ENCODE results near the gene HAUS3. TPM values are rescaled to one million over a fixed set of nuclear protein-coding genes. Genes with fewer than 3 reads are reported as not detected.
A peak's percentile ranks its signal among the peaks of the same experiment; 100 is the strongest.

HAUS3 gene
- total RNA-seq, 1 donor from 2014 or later = 6.7 TPM

DNA sequence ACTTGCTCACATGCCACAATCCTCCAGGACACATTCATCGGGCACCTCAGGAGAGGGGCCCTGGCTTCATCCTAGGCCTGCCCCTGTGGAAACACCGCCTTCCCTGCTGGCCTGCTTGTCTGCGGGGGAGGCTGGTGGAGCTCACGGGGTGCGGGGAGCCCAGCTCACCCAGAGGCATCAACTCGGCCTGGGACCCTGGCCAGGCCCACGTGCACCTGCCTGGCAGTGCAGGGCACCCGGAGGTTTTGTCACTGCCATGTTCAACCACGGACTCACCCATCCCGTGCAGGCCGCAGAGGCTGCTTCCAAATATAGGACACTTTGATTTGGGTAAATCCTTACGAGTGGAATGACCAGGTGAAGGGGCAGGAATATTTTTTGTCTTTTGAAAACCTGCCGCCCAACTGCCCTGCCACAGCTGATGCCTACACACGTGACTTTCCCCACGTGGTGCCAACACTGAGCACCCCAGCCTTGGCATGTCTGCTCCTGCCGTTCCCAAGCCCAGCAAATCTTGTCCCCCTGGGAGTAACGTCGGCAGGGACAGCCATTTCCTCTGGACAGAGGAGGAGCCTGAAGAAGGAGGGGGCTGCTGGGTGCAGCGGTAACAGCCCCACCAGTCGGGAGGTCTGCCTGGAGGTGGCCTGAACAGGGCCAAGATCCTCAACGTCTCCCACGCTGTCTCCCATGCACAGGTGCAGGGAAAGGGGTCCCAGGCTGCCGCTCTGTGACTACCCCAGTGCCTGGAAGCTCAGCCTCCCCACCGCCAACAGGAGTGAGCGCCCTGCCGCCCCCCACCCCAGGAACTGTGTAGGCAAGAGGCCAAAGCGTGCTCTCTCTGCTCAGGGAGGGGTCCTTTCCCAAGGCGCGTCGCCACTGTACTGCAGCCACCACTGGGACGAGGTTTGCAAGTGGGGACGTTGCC is 11.5 kb upstream of the HAUS3 start:
- no peak for DNase-seq (ENCODE audit: low read depth in 2 of 2)

DNA sequence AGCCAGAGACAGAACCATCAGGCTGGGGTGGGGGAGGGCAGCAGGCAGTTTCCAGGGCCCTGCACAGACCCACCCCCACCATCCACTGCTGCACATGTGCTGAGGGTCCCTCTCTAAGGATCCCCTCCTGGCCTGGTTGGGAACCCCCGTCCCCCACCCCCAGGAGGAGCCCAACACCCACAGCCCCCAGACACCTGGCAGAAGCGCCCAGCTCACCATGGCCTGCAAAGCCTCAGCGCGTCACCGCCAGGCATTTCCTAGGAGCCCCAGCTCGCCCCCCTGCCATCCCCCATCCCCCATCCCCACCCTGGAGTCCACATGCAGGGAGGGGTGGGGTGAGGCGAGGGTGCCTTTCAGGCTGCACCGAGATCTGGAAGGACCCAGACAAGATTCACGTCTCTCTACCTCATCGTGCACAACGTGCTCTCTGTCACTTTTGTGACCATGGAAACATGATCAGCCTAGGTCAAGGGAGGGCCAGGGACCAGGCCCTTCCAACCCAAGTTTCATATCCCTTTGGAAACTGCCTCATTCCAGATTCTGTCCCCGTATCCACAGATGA is 10.7 kb upstream of the HAUS3 start:
- no peak for DNase-seq (ENCODE audit: low read depth in 2 of 2)

- DNase-seq (ENCODE audit: low read depth in 2 of 2) = no peak
These were observed 10.0 kb upstream of the HAUS3 start for GRCh38 chr4:2251795-2252529.

GRCh38 chr4:2251073-2251794 is 9.3 kb upstream of the HAUS3 start:
- no peak for DNase-seq (ENCODE audit: low read depth in 2 of 2)

- DNase-seq (ENCODE audit: low read depth in 2 of 2) = no peak
These were observed 8.6 kb upstream of the HAUS3 start for GRCh38 chr4:2250357-2251072.

DNA sequence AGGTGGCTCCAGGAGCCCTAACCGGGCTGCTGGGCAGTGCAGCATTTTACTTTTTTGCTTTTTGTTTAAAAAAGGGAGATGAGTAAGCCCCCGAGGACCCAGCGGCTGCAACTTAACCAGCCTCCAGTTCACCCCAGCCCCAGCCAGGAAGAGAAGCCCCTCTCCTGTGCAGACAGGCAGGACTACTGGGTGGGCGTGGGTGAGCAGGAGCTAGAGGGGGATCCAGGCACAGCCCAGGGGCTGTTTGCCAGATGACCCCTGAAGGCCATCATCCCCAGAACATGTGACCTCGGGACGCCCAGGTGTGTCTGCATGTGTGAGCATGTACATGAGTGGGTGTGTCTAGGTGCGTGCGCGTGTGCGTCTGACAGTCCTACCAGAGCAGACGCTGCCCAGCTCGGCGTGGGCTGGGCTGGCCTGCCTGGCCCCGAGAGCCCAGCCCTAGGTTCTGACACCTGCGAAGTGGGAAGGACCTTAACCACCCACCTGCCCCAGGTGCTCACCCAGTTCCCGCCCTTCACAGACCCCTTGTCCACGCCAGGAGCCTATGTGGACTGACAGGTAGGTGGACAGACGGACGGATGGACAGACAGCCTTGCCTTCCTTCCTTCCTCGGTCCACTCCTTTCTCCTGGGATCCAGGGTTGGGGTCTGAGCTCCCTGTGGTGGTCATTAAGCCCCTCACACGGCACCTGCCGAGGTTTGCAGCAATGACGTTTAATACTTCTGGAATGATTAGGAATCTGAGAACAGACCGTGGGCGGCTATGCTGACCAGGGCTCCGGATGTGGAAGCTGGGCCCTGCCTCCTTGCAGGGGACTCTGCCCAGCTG is 7.8 kb upstream of the HAUS3 start:
- peak in 1 of 2 donors; percentile 0 for DNase-seq (ENCODE audit: low read depth in 2 of 2)

DNA sequence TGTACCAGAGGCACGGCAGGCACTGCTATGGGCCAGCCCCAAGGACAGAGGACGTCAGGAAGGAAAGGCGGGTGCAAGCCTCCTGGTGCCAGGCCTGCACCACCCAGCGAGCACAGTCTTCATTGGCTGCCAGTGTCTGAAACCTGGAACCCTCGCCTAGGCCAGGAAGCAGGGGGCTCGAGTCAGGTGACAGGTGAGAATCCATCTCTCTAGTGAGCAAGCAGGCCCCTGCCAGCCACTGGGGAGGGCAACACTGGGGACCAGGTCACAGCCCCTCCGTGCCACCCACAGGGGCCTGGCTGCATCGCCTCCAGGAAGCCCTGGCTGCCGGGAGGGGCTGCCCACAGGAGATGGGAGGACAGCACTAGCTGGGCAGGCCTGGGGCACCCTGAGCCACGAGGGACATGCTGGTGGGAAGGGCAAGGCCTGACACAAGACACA is 6.9 kb upstream of the HAUS3 start:
- DNase-seq (ENCODE audit: low read depth in 2 of 2) = no peak

DNA sequence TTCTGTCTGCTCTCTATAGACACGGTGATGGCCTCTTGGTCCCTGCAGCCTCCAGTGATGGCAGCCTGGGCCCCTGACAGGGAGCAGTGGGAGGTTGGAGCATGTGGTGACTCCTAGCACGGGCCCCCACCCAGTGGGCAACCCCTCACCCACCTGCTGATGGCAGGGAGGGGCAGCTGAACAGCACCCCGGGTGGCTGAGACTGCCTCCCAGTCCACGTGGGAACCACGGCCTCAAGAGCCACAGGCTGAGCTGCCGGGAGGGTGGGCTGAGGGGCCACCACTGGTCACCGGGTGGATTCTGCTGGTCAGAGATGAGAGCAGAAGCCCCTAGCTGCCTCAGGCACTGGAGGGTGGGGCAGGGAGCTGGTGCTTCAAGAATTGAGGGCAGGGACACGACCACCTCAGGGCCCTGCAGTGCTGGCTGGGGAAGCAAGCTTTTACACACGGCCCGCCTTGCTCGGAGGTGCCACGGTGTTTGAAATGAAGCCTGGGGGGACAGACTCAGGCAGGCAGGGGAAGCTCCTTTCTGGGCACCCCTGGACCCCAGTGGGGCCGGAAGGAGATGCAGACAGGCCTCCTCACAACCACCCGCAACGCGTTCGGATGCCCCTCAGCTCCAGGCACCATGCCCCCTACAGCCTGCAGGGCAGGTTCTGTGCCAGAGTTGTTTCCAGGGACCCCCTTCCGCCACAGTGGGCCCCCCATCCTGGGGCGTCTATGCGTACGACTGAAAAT is 6.3 kb upstream of the HAUS3 start:
- no peak for DNase-seq (ENCODE audit: low read depth in 2 of 2)

DNA sequence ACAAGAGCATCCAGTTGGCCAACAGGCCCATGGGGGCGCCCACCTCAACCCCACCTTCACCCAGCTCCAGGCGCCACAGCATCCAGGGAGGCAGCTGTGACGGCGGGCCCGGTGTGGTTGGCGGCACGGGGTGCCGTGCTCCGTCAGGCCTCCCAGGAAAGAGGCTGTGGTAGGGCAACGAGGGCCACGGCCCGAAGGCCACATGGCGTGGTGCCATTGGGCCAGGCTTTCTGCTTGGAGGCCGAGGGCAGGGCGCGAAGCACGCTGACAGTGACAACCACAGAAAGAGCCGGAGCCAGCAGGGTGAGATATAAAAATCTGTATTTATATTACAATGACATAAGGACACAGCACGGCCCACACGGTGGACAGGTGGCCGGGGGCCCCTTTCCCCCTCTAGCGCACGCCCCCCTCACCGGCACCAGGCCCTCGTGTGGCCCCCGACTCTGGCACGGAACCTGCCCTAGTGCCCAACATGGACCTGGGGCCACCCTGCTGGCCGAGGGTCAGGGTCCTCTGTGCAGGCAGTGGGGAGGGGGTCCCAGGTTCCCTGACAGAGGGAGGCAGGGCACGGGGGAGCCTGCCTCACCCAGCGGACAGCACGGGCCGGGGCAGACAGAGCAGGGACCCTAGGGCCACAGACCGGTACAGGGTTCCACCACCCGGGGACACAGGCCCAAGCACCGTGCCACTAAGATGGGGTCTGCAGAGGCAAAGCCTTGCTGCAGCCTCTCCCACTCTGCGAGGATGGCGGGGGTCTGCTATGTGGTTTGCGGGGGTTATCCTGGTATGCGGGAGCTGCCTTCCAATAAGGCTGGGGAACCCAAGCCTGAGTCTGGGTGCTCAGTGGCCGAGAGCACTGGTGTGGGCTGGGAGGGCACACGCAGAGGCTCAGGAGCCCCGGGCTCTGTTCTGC is 5.5 kb upstream of the HAUS3 start:
- no peak for DNase-seq (ENCODE audit: low read depth in 2 of 2)

DNA sequence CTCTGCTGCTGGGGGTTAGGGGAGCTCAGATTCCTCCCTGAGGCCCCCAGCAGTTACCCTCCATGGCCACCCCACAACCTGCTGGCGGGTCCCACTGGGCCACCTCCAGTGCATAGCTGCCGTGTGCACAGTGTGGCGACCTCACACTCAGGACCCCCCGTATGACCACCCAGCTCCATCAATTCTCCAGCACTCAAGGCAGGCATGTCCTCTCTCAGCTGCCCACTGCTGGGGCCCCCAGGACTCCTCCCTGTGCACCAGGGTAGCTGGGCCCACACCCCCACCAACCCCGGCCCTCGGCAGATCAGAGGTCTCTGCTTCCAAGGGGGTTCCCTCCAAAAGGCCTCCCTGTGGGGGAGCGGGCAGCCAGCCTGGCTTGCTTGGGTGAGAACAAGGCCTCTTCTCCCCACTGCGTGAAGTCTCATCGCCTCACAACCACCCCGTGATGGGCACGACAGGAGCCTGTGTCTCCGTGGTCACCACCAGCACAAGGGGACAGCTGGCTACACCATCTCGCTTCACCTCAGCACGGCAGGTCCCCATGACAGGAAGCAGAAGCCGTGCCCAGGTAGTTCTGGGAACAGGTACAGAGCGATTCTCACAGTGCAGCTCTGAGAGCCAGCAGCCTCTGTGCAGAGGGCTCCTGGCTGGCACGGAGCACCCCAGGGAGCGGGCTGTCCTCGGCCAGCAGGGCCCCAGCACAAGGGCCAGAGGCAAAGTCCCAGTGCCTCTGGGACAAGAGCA is 4.6 kb upstream of the HAUS3 start:
- no peak for DNase-seq (ENCODE audit: low read depth in 2 of 2)

GRCh38 chr4:2245787-2246275 is 3.9 kb upstream of the HAUS3 start:
- no peak for DNase-seq (ENCODE audit: low read depth in 2 of 2)

- no peak for DNase-seq (ENCODE audit: low read depth in 2 of 2)
These were observed 3.3 kb upstream of the HAUS3 start for GRCh38 chr4:2245057-2245786.

DNA sequence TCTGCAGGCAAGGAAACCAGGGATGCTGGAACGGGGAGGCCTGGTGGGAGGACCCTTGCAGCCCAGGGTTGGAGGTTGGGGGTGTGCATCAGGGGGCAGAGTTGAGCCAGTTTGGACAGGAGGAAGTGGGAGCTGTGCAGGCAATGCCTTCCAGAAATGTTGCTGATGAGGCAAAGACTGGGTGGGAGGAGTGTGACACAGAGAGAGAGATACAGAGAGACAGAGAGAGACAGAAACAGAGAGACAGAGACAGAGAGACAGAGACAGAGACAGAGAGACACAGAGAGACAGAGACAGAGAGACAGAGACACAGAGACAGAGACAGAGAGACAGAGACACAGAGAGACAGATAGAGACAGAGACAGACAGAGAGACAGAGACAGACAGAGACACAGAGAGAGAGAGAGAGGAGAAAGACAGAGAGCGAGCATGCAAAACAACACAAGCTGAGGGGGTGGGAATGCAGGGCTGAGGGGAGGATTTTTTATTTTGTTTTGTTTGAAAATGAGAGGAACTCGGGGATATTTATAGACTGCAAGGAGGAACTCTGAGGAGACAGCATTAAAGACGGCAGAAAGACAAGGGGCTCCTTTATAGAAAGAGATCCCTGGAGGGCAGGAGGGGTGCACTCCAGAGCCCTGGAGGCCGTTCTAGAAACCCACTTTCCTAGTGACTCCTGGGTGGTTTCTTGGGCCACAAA is 1.9 kb upstream of the HAUS3 start:
- DNase-seq (ENCODE audit: low read depth in 2 of 2) = no peak

- no peak for DNase-seq (ENCODE audit: low read depth in 2 of 2)
These were observed 918 bp downstream of the HAUS3 start for GRCh38 chr4:2241003-2241402.

DNA sequence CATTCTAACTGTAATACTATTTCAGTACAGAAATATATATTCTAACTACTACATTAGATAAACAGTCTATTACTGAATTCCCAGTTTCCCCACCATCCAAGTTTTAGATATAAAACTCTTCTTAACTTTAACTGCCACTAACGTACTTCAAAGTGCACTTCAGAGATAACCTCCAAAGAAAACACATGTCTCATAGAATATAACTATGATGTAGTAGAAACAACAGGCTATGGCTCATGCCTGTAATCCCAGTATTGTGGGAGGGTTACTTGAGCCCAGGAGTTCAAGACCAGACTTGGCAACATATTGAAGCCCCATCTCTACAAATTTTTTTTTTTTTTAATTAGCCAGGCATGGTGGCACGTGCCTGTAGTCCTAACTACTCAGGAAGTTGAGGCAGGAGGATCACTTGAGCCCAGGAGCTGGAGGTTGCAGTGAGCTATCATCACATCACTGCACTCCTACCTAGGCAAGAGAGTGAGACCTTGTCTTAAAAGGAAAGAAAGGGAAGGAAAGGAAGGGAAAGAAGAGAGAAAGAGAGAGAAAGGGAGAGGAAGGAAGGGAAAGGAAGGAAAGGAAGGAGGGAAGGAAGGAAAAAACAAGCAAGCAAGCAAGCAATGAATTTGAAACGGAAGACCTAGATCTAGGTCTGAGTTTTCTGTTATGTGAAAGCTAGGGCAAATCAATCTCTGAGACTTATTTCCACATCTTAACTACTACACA is 4.8 kb downstream of the HAUS3 start:
- DNase-seq (ENCODE audit: low read depth in 2 of 2) = no peak

Data from lung microvascular endothelial cell (primary cell).